Fibroblast of lung (primary cell): Measurements from ENCODE around the gene CBX1. TPM values are rescaled to one million over a fixed set of nuclear protein-coding genes. Genes with fewer than 3 reads are reported as not detected.

Source experiments
- DNase-seq, 2 donors: peaks; one replicate each; pipeline versions ENCODE4 v3.0.0 to v3.0.0-alpha.2; 2010; ENCODE audit warnings: low read depth in 2 of 2
- H2AFZ ChIP-seq: 2 replicates; pipeline ENCODE4 v1.5.1; 2012; ENCODE audit warnings: low read length, control low read depth, inconsistent platforms
- H3K27ac ChIP-seq: 2 replicates; pipeline ENCODE4 v1.5.1; 2011; ENCODE audit warnings: low read length, control low read depth; ENCODE audit not compliant: insufficient read depth
- H3K27me3 ChIP-seq: 2 replicates; pipeline ENCODE4 v1.5.1; 2011; ENCODE audit warnings: mild to moderate bottlenecking, low read length; ENCODE audit not compliant: control insufficient read depth, insufficient read depth
- H3K36me3 ChIP-seq: 2 replicates; pipeline ENCODE4 v1.5.1; 2011; ENCODE audit warnings: low read length; ENCODE audit not compliant: control insufficient read depth, insufficient read depth
- H3K4me1 ChIP-seq: 2 replicates; pipeline ENCODE4 v1.5.1; 2011; ENCODE audit warnings: low read length; ENCODE audit not compliant: control insufficient read depth, insufficient read depth; ENCODE audit errors: extremely low read depth
- H3K4me2 ChIP-seq: 2 replicates; pipeline ENCODE4 v1.5.1; 2011; ENCODE audit warnings: low read length, control low read depth; ENCODE audit not compliant: insufficient read depth; ENCODE audit errors: extremely low read depth
- H3K4me3 ChIP-seq, 4 experiments: fragments of 200-600 bp in 1 of 4; sonication (generic) in 1 of 4; replicated peaks in 1 of 4; 2 replicates each; pipeline ENCODE4 v1.5.1; 2011 to 2016; ENCODE audit warnings: low read length in 4 of 4, low read depth in 3 of 4, mild to moderate bottlenecking in 3 of 4, control low read depth in 2 of 4, inconsistent platforms in 1 of 4, mixed read lengths in 1 of 4; ENCODE audit not compliant: insufficient read depth in 1 of 4; ENCODE audit errors: control extremely low read depth in 1 of 4
- H3K79me2 ChIP-seq: 2 replicates; pipeline ENCODE4 v1.5.1; 2012; ENCODE audit warnings: mild to moderate bottlenecking, low read length, inconsistent platforms; ENCODE audit not compliant: control insufficient read depth, insufficient read depth
- H3K9ac ChIP-seq: 2 replicates; pipeline ENCODE4 v1.5.1; 2011; ENCODE audit warnings: mild to moderate bottlenecking, low read length, control low read depth; ENCODE audit not compliant: insufficient read depth
- H3K9me3 ChIP-seq: 2 replicates; pipeline ENCODE4 v1.5.1; 2012; ENCODE audit warnings: low read depth, low read length; ENCODE audit not compliant: control insufficient read depth, insufficient read depth
- H4K20me1 ChIP-seq: 2 replicates; pipeline ENCODE4 v1.5.1; 2011; ENCODE audit warnings: low read length; ENCODE audit not compliant: control insufficient read depth, insufficient read depth; ENCODE audit errors: extremely low read depth
- CTCF ChIP-seq, 2 donors: IDR thresholded peaks in 1 of 2; conservative IDR thresholded peaks in 1 of 2; 1 replicate in 1 of 2; 2 replicates in 1 of 2; pipeline ENCODE4 v1.5.1; 2011 to 2012; ENCODE audit warnings: low read length in 2 of 2, control low read depth in 1 of 2, inconsistent platforms in 1 of 2, low read depth in 1 of 2, mild to moderate bottlenecking in 1 of 2
- EZH2 ChIP-seq: IDR thresholded peaks from 2 replicates; pipeline ENCODE4 v1.5.1; 2012; ENCODE audit warnings: low read length, control low read depth, mild to moderate bottlenecking; ENCODE audit errors: missing control alignments
- polyA plus RNA-seq, 2 donors: library from polyadenylated mRNA; depleted of rRNA in 1 of 2; stranded (reverse) in 1 of 2; unstranded in 1 of 2; fragments of >200 nt; gene quantifications; 2 replicates each; pipeline ENCODE4 v1.2.1, GENCODE V29; 2011 to 2012; ENCODE audit warnings: missing spikeins in 1 of 2
- total RNA-seq: library from RNA; depleted of rRNA; stranded (reverse); fragments of >200 nt; gene quantifications from 2 replicates; pipeline ENCODE4 v1.2.1, GENCODE V29; 2014

Gene CBX1
- total and polyA plus RNA-seq, 2 donors (not counting 1 experiment from before 2014, with no cell fraction given): 50.4 to 64.8 TPM

GRCh38 chr17:48144976-48145798 lies 43.9 kb upstream of the CBX1 start:
- Histone ChIP-seq H3K4me1 (no peaks in the 10 kb centered on the region), H3K79me2 (no peaks in the 10 kb centered on the region), H3K27ac (no peak overlapping the region), H3K4me2 (no peak overlapping the region), H3K36me3 (no peaks in the 10 kb centered on the region), H2AFZ (no peak overlapping the region), H4K20me1 (no peaks in the 10 kb centered on the region), H3K9me3 (no peaks in the 10 kb centered on the region), H3K27me3 (peaks cover 58% of the 10 kb centered on the region), H3K9ac (no peak overlapping the region), H3K4me3 (no peak overlapping the region)
- no peak for DNase-seq
- no peak for TF ChIP-seq EZH2
- no peak for TF ChIP-seq CTCF (conservative IDR thresholded peaks at IDR 0.05 in 1 of 2, IDR thresholded peaks at IDR 0.05 in 1 of 2; ENCODE audit: low read depth in 1 of 2, low read length in 2 of 2)

GRCh38 chr17:48144231-48144630 lies 43.0 kb upstream of the CBX1 start:
- peaks cover 54% of the 10 kb centered on the region for H3K27me3 ChIP-seq
- no peak overlapping the region for H3K4me2 ChIP-seq
- H3K27ac ChIP-seq: no peak overlapping the region
- H3K4me3 ChIP-seq: no peak overlapping the region
- no peak for DNase-seq
- no peak overlapping the region for H2AFZ ChIP-seq
- H3K9ac ChIP-seq: no peak overlapping the region
- H3K36me3 ChIP-seq: no peaks in the 10 kb centered on the region
- H3K4me1 ChIP-seq: no peaks in the 10 kb centered on the region
- H4K20me1 ChIP-seq: no peaks in the 10 kb centered on the region
- no peak for TF ChIP-seq EZH2
- TF ChIP-seq CTCF (conservative IDR thresholded peaks at IDR 0.05 in 1 of 2, IDR thresholded peaks at IDR 0.05 in 1 of 2; ENCODE audit: low read depth in 1 of 2, low read length in 2 of 2): no peak
- no peaks in the 10 kb centered on the region for H3K79me2 ChIP-seq
- H3K9me3 ChIP-seq: no peaks in the 10 kb centered on the region

GRCh38 chr17:48143629-48144028 lies 42.4 kb upstream of the CBX1 start:
- no peaks in the 10 kb centered on the region for H3K9me3 ChIP-seq
- H3K4me1 ChIP-seq: no peaks in the 10 kb centered on the region
- no peak overlapping the region for H2AFZ ChIP-seq
- H3K27me3 ChIP-seq: peaks cover 48% of the 10 kb centered on the region
- H3K36me3 ChIP-seq: no peaks in the 10 kb centered on the region
- no peak overlapping the region for H3K9ac ChIP-seq
- no peaks in the 10 kb centered on the region for H3K79me2 ChIP-seq
- TF ChIP-seq EZH2 (peak; percentile 32), CTCF (conservative IDR thresholded peaks at IDR 0.05 in 1 of 2, IDR thresholded peaks at IDR 0.05 in 1 of 2; ENCODE audit: low read depth in 1 of 2, low read length in 2 of 2) (no peak)
- H3K4me3 ChIP-seq: no peak overlapping the region
- no peak for DNase-seq
- H3K4me2 ChIP-seq: no peak overlapping the region
- H3K27ac ChIP-seq: no peak overlapping the region
- H4K20me1 ChIP-seq: no peaks in the 10 kb centered on the region
